ENCODE data around the gene NPHP1. TPM values are rescaled to one million over a fixed set of nuclear protein-coding genes. Genes with fewer than 3 reads are reported as not detected.
"Not testable (repeated sequence)": the region's sequence is repeated elsewhere in the genome, so short reads cannot be mapped to it uniquely, and the experiment has no call there.

The NPHP1 gene
- total RNA-seq, 1 donor: 11.9 TPM

GRCh38 chr2:110083757-110084156, 121.1 kb downstream of the NPHP1 start:
- DNase-seq (ENCODE audit: low read depth); H3K4me3 ChIP-seq (ENCODE audit: low read depth, low read length): not testable (repeated sequence)

GRCh38 chr2:110083162-110083561, 121.7 kb downstream of the NPHP1 start:
- not testable (repeated sequence) for DNase-seq (ENCODE audit: low read depth); H3K4me3 ChIP-seq (ENCODE audit: low read depth, low read length)

GRCh38 chr2:110078104-110078503, 126.7 kb downstream of the NPHP1 start:
- not testable (repeated sequence) for DNase-seq (ENCODE audit: low read depth); H3K4me3 ChIP-seq (ENCODE audit: low read depth, low read length)

- not testable (repeated sequence) for DNase-seq (ENCODE audit: low read depth); H3K4me3 ChIP-seq (ENCODE audit: low read depth, low read length)
Measured at GRCh38 chr2:110075896-110076295, 128.9 kb downstream of the NPHP1 start.

Small RNA genes within 50 kb of the gene (small RNA-seq; reads per million reads assigned to genes)
- not detected for gene MIR4436B1

Other genes with a start within 250 kb of the NPHP1 start
- 10.1 and 442 TPM in 2 replicates for gene MALL, start 89.2 kb downstream of the NPHP1 start, total RNA-seq (ENCODE audit: low replicate concordance)
- gene MTLN, start 7.5 kb upstream of the NPHP1 start, total RNA-seq (ENCODE audit: low replicate concordance): 38.6 and 51.1 TPM in 2 replicates

Measured in fibroblast of the aortic adventitia (primary cell).